Smooth muscle cell (in vitro differentiated cells): ENCODE measurements around the gene TP73. TPM values are rescaled to one million over a fixed set of nuclear protein-coding genes. Genes with fewer than 3 reads are reported as not detected.

Experiments
- DNase-seq: peaks from one replicate; lab custom pipeline; 2025; ENCODE audit not compliant: unreplicated experiment; lab: John Stamatoyannopoulos, UW
- H2AFZ ChIP-seq: fragments of 200-600 bp; sonication (generic); 2 replicates; pipeline ENCODE4 v1.6.0; 2016; ENCODE audit warnings: antibody characterized with exemption, low read depth, mild to moderate bottlenecking
- H3F3A ChIP-seq: fragments of 200-600 bp; sonication (generic); 2 replicates; pipeline ENCODE4 v1.6.0; 2017; ENCODE audit warnings: antibody characterized with exemption, low read depth
- H3K27ac ChIP-seq: fragments of 200-600 bp; sonication (generic); 2 replicates; pipeline ENCODE4 v1.5.1; 2016; ENCODE audit warnings: low read depth, mild to moderate bottlenecking
- H3K27me3 ChIP-seq: fragments of 200-600 bp; sonication (generic); 2 replicates; pipeline ENCODE4 v1.6.1; 2016; ENCODE audit warnings: low read depth, mild to moderate bottlenecking
- H3K36me3 ChIP-seq: fragments of 200-600 bp; sonication (generic); 2 replicates; pipeline ENCODE4 v1.5.1; 2016; ENCODE audit warnings: low read depth
- H3K4me1 ChIP-seq: fragments of 200-600 bp; sonication (generic); 2 replicates; pipeline ENCODE4 v1.5.1; 2016; ENCODE audit warnings: low read depth
- H3K4me2 ChIP-seq: fragments of 200-600 bp; sonication (generic); 2 replicates; pipeline ENCODE4 v1.6.0; 2016; ENCODE audit warnings: mild to moderate bottlenecking
- H3K4me3 ChIP-seq: fragments of 200-600 bp; sonication (generic); 2 replicates; pipeline ENCODE4 v1.5.1; 2016; ENCODE audit warnings: mild to moderate bottlenecking
- H3K79me2 ChIP-seq: fragments of 200-600 bp; sonication (generic); 2 replicates; pipeline ENCODE4 v1.6.0; 2016; ENCODE audit warnings: low read depth, mild to moderate bottlenecking
- H3K9ac ChIP-seq: fragments of 200-600 bp; sonication (generic); 2 replicates; pipeline ENCODE4 v1.6.0; 2016; ENCODE audit warnings: low read depth
- H3K9me3 ChIP-seq: fragments of 200-600 bp; sonication (generic); replicated peaks from 2 replicates; pipeline ENCODE4 v1.5.1; 2016; ENCODE audit warnings: low read depth
- H4K20me1 ChIP-seq: fragments of 200-600 bp; sonication (generic); 2 replicates; pipeline ENCODE4 v1.6.0; 2016; ENCODE audit warnings: low read depth
- WGBS: methylation state at CpG from one replicate; pipeline ENCODE4 v1.1.7; 2016; ENCODE audit warnings: low lambda C conversion rate; 5-methylcytosine and 5-hydroxymethylcytosine counted together
- polyA plus RNA-seq: library from polyadenylated mRNA; unstranded; fragments of >200 nt; fragmentation: Nextera tagmentation; extraction: Ambion mirVana; gene quantifications from 2 replicates; pipeline ENCODE4 v1.2.1, GENCODE V29; 2016
- total RNA-seq: library from RNA; depleted of rRNA; stranded (reverse); fragments of >200 nt; gene quantifications from 2 replicates; pipeline ENCODE4 v1.2.3, GENCODE V29; 2014
- TF ChIP-seq, protein P1 (sequence below): fragments of 200-600 bp; sonication (generic); IDR thresholded peaks from 2 replicates; pipeline ENCODE4 v1.5.1; 2017; ENCODE audit warnings: borderline replicate concordance, mild to moderate bottlenecking, antibody characterized with exemption; ENCODE audit not compliant: insufficient read depth, poor library complexity, severe bottlenecking

The TP73 gene
- total and polyA plus RNA-seq, 2 experiments from 2014 or later = 0.22 TPM; not detected in 1

- WGBS = 89% methylated on average over 34 of the region's 36 CpGs
- no peaks in the 10 kb centered on the region for H4K20me1 ChIP-seq
- no peaks in the 10 kb centered on the region for H3F3A ChIP-seq
- no peak overlapping the region for H3K9ac ChIP-seq
- H3K27me3 ChIP-seq = no peaks in the 10 kb centered on the region
- H3K79me2 ChIP-seq = no peaks in the 10 kb centered on the region
- DNase-seq = no peak
- no peaks in the 10 kb centered on the region for H3K36me3 ChIP-seq
- TF ChIP-seq, protein P1, sequence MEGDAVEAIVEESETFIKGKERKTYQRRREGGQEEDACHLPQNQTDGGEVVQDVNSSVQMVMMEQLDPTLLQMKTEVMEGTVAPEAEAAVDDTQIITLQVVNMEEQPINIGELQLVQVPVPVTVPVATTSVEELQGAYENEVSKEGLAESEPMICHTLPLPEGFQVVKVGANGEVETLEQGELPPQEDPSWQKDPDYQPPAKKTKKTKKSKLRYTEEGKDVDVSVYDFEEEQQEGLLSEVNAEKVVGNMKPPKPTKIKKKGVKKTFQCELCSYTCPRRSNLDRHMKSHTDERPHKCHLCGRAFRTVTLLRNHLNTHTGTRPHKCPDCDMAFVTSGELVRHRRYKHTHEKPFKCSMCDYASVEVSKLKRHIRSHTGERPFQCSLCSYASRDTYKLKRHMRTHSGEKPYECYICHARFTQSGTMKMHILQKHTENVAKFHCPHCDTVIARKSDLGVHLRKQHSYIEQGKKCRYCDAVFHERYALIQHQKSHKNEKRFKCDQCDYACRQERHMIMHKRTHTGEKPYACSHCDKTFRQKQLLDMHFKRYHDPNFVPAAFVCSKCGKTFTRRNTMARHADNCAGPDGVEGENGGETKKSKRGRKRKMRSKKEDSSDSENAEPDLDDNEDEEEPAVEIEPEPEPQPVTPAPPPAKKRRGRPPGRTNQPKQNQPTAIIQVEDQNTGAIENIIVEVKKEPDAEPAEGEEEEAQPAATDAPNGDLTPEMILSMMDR = no peak
- no peak overlapping the region for H2AFZ ChIP-seq
- no peak overlapping the region for H3K4me2 ChIP-seq
- H3K4me3 ChIP-seq = no peak overlapping the region
- H3K4me1 ChIP-seq = no peaks in the 10 kb centered on the region
- no peaks in the 10 kb centered on the region for H3K9me3 ChIP-seq
- H3K27ac ChIP-seq = no peak overlapping the region
Measured at GRCh38 chr1:3631320-3632260, 20.7 kb upstream of the TP73 start.

DNA sequence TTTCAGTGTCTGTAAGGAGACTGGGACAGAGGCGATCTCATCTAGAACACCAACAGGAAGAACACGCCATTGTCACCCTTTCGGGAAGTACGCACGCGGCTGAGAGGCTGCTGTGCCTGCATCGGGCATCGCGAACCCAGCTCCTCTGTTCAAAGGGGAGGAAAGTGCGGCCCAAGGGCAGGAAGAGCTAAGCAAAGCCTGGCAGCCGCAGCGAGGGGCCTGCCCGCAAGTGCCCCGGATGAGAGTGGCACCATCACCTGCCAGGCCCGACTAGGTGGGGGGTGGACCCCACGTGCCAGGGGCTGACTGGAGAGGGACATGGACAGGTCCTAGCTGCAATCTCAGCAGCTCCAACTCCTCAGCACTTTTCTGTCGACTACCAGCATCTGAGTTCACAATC lies 20.0 kb upstream of the TP73 start:
- Histone ChIP-seq H3K9ac (no peak overlapping the region), H3K36me3 (no peaks in the 10 kb centered on the region), H3K4me2 (no peak overlapping the region), H4K20me1 (no peaks in the 10 kb centered on the region), H3F3A (no peaks in the 10 kb centered on the region), H3K27ac (no peak overlapping the region), H3K27me3 (no peaks in the 10 kb centered on the region), H2AFZ (no peak overlapping the region), H3K4me3 (no peak overlapping the region), H3K9me3 (no peaks in the 10 kb centered on the region), H3K4me1 (no peaks in the 10 kb centered on the region), H3K79me2 (no peaks in the 10 kb centered on the region)
- TF ChIP-seq, protein P1 = no peak
- no peak for DNase-seq
- 97% methylated on average over 17 of the region's 17 CpGs for WGBS

- no peak for DNase-seq
Measured at GRCh38 chr1:3632716-3633343, 19.5 kb upstream of the TP73 start.

More at GRCh38 chr1:3632716-3633343, 19.5 kb upstream of the TP73 start:
- no peak overlapping the region for H2AFZ ChIP-seq
- H3K9me3 ChIP-seq = no peaks in the 10 kb centered on the region
- no peak overlapping the region for H3K27ac ChIP-seq
- no peaks in the 10 kb centered on the region for H3K36me3 ChIP-seq
- H3K4me2 ChIP-seq = no peak overlapping the region
- H3K4me3 ChIP-seq = no peak overlapping the region
- no peaks in the 10 kb centered on the region for H4K20me1 ChIP-seq
- no peaks in the 10 kb centered on the region for H3K27me3 ChIP-seq
- WGBS = 97% methylated on average over 26 of the region's 26 CpGs
- H3K4me1 ChIP-seq = no peaks in the 10 kb centered on the region
- no peak overlapping the region for H3K9ac ChIP-seq
- TF ChIP-seq, protein P1 = no peak
- H3F3A ChIP-seq = no peaks in the 10 kb centered on the region
- no peaks in the 10 kb centered on the region for H3K79me2 ChIP-seq
